ENCODE data around the gene PSMD3. TPM values are rescaled to one million over a fixed set of nuclear protein-coding genes. Genes with fewer than 3 reads are reported as not detected.

The PSMD3 gene
- total and polyA plus RNA-seq, 9 donors, result 48.2 to 88.4 (median 73.4) TPM

GRCh38 chr17:39969375-39969774 lies 11.2 kb upstream of the PSMD3 start:
- Histone ChIP-seq H3K4me3 (no peak overlapping the region), H3K4me1 (ENCODE audit: insufficient read depth) (no peaks in the 10 kb centered on the region), H3K27me3 (no peaks in the 10 kb centered on the region), H3K27ac (no peak overlapping the region), H3K9me3 (no peaks in the 10 kb centered on the region), H3K36me3 (no peaks in the 10 kb centered on the region)
- DNase-seq, result no peak
- WGBS, 3 donors, result 85 to 88% (median 86%) methylated on average over 6 of the region's 6 CpGs
- TF ChIP-seq POLR2A (IDR thresholded peaks at IDR 0.05) (no peak), EP300 (IDR thresholded peaks at IDR 0.05) (no peak), CTCF (IDR thresholded peaks at IDR 0.05) (no peak)
- intact Hi-C loops (cut with DNase I), result loop anchor here in 1 of 4 donors (10.0 kb wide), 1 partner anchor 55 kb away; the partner anchor contains the start of gene GSDMB

- intact Hi-C loops (cut with DNase I), result no loop called here
- Histone ChIP-seq H3K4me1 (ENCODE audit: insufficient read depth) (no peaks in the 10 kb centered on the region), H3K4me3 (no peak overlapping the region), H3K9me3 (no peaks in the 10 kb centered on the region), H3K36me3 (no peaks in the 10 kb centered on the region), H3K27ac (no peak overlapping the region), H3K27me3 (no peaks in the 10 kb centered on the region)
- 70 to 71% (median 71%) methylated on average over 7 of the region's 7 CpGs for WGBS, 3 donors
- DNase-seq, result no peak
- TF ChIP-seq CTCF (IDR thresholded peaks at IDR 0.05), result no peak
- TF ChIP-seq POLR2A (IDR thresholded peaks at IDR 0.05), result no peak
- TF ChIP-seq EP300 (IDR thresholded peaks at IDR 0.05), result no peak
These were observed 10.4 kb upstream of the PSMD3 start for GRCh38 chr17:39970157-39970692.

GRCh38 chr17:39971076-39971603 lies 9.5 kb upstream of the PSMD3 start:
- Histone ChIP-seq H3K27me3 (no peaks in the 10 kb centered on the region), H3K4me1 (ENCODE audit: insufficient read depth) (no peaks in the 10 kb centered on the region), H3K27ac (no peak overlapping the region), H3K36me3 (no peaks in the 10 kb centered on the region), H3K4me3 (no peak overlapping the region), H3K9me3 (no peaks in the 10 kb centered on the region)
- intact Hi-C loops (cut with DNase I), result no loop called here
- no peak for TF ChIP-seq EP300 (IDR thresholded peaks at IDR 0.05)
- no peak for TF ChIP-seq POLR2A (IDR thresholded peaks at IDR 0.05)
- TF ChIP-seq CTCF (IDR thresholded peaks at IDR 0.05), result no peak
- no peak for DNase-seq
- 57 to 66% (median 63%) methylated on average over 4 of the region's 4 CpGs for WGBS, 3 donors

GRCh38 chr17:39972271-39972670 lies 8.3 kb upstream of the PSMD3 start:
- DNase-seq, result no peak
- 4 to 7% (median 5%) methylated on average over 3 of the region's 3 CpGs for WGBS, 3 donors
- Histone ChIP-seq H3K9me3 (no peaks in the 10 kb centered on the region), H3K27ac (peak overlapping the region in 1 of 2 donors; percentile 29), H3K4me1 (ENCODE audit: insufficient read depth) (no peaks in the 10 kb centered on the region), H3K4me3 (no peak overlapping the region), H3K36me3 (no peaks in the 10 kb centered on the region), H3K27me3 (no peaks in the 10 kb centered on the region)
- TF ChIP-seq EP300 (IDR thresholded peaks at IDR 0.05) (no peak), POLR2A (IDR thresholded peaks at IDR 0.05) (no peak), CTCF (IDR thresholded peaks at IDR 0.05) (no peak)
- intact Hi-C loops (cut with DNase I), result no loop called here
